GM21737 (cell line): ENCODE data around the gene SMAD4.
"Not testable (repeated sequence)": the region's sequence is repeated elsewhere in the genome, so short reads cannot be mapped to it uniquely, and the experiment has no call there.

Experiments used
- ATAC-seq: cut with Tn5 transposase; IDR thresholded peaks from one replicate; pipeline ENCODE4 v1.9.1; 2021; ENCODE audit warnings: mild to moderate bottlenecking, moderate library complexity; ENCODE audit not compliant: unreplicated experiment

SMAD4 gene

DNA sequence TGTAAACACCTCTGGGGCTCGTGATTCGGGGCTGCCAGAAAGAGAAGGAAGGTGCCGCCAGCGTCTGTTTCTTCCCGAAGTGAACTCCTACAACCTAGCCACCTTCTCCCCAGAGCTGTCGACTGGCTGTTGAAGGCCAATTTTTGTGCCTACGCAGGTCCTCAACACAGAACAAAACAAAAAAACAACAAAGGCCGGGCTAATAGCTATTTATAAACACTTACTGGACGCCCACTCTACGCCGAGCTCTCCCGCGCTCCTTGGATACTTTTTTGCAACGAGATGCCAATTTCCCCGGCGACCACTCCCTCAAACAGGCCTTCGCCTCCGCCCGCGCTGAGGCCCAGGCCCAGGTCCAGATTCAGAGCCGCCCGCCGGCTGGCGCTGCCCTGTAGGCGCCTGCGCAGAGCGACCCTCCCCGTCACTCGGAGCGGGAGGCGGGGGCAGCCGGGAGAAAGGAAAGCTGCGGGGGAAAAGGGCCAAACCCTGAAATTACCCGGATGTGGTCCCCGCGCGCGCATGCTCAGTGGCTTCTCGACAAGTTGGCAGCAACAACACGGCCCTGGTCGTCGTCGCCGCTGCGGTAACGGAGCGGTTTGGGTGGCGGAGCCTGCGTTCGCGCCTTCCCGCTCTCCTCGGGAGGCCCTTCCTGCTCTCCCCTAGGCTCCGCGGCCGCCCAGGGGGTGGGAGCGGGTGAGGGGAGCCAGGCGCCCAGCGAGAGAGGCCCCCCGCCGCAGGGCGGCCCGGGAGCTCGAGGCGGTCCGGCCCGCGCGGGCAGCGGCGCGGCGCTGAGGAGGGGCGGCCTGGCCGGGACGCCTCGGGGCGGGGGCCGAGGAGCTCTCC, at the start of gene SMAD4:
Gene SMAD4 (plus strand): TSS at position 520 of the 843 bp plus-strand sequence. CDS start 16,834 bp downstream, outside the sequence.
- ATAC-seq: peak; percentile 78

DNA sequence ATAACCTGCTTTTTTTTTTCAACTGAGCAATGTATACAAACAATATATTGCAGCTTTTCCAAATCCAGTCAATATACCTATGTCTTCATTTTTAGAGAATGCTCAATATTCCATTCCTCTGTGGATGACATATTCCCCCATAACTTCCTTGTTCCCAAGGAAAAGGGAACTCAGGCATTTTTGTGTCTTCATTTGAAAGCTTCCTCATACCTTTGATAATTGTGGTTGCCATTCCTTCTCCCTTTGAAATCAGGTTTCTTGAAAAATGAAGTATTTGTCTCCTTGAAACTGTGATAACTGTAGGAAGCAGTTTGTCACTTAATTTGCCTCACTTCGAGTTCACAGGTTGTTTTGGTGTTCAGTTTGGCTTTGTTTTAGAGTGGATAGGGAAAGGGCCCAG, 48.6 kb upstream of the SMAD4 start:
- no peak for ATAC-seq

DNA sequence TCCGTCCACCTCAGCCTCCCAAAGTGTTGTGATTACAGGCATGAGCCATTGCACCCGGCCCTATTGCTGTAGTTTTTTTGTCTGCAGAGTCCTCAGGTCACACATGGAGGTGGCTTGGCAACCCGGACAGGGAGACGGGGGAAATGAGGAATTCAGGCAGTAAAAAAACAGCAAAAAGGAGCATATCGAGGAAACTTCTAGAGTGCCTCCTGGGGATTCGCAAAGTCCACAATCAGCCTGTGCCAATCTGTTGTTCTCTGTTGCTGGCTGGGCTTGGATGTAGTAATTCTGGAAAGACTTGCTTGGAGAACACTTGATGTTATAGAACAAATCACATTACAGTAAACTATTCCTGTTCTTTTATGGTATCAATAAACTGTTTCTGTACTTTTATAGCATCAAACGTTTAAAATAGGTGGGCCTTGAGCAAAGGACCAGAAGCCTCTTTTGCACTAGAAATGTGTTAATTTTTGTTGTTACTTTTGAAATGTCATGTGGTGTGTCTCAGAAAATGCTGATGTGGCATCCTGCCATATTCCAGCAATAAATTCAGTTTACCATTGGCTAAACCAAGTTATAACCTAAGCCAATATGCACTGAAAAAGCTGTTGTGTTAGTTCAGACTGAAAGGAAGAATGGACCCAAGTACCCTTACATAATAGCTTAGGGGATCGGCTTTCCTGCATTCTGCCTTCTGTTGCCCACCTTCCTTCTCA, 47.8 kb upstream of the SMAD4 start:
- no peak for ATAC-seq

DNA sequence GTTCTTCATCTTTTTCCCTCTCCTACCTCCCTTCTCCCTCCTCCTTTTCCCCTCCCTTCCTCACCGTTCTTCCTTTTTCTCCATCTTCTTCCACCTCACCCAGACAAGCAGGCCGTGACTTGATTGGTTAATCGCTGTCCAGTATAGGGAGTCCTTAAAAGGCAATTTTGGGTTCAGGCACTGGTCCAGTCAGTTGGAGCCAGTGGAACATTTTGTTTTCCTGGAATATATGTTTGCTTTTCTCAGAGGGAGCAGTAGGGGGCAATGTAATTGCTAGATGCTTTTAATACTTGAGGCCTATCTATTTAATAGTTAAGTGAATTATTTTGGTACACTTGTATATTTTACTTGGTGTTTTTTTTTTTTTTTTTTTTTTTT, 47.2 kb upstream of the SMAD4 start:
- no peak for ATAC-seq

DNA sequence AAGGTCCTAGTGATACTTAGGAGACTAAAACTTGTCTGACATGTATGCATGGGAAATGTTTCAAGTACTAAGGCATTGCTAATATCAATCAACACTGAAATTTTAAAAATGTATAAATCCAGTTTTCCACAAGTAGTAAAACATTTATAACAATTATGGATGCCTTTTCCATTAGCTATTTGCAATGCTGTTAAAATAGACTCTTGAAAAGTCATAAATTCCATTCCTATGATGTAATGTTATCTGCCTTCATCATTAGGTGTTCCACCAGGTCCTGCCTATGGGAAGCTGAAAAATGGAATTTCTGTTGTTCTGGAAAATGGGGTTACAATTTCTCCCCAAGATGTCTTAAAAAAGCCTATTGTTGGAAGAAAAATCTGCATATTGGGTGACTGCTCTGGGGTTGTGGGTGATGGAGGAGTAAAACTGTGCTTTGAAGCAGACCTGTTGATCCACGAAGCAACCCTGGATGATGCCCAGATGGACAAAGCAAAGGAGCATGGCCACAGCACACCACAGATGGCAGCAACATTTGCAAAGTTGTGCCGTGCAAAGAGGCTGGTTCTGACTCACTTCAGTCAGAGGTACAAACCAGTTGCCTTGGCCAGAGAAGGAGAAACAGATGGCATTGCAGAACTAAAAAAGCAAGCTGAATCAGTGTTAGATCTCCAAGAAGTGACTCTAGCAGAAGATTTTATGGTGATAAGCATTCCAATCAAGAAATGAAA, 43.5 kb upstream of the SMAD4 start:
- ATAC-seq: no peak

DNA sequence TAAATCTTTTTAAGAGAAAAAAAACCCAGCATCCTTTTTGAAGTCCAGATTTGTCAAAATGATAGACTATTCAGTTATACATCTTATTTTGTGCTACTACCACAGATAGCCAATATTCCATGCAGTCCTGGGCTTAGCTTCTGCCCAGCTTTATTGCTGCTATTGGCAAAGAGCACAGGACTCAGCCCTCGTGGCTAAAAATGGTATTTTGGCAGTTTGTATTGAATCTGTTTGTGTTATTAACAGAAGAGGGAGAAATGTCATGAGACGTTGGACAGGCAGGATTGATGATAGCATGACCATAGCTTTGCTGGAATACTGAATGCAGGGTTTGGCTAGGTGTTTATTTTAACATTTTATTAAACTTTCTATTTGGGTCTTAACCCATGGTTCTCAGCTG, 42.8 kb upstream of the SMAD4 start:
- ATAC-seq: no peak

DNA sequence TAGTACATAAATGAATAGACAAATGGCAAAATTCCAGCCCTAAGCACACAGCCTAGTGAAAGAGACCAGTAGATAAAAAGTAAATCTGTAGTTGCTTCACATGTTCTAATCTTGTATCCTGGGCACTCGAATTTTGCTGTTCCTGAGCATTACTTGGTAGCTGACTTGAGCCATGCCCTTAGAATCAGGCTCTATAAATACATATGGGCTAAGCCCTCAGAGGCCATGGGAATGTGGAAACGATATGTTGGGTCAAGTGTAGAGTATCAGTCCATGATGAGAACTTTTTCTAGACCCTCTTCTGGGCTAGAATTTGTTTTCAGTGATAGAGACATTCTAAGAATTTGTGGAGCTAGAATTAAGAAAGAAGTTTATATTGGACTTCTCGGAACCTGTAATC, 40.3 kb upstream of the SMAD4 start:
- ATAC-seq: no peak

DNA sequence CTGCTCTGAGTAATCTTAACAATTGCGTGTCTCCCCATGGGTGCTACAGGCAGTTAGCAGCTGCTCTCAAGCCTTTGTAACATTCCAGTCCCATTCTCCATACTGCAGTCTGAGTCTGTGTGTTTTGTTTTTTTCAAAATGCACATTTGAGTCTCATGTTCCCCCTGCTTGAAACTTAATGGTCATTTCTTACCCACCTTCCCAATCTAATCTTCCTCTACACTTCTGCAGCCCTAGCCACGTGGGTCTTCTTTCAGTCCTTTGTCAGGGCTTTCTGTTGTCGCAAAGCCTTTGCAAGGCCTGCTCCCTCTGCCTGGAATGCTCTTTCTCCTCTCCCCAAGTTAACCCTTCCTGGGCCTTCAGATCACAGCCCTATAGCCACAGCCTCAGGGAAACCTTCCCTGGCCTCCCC, 37.7 kb upstream of the SMAD4 start:
- ATAC-seq: no peak

DNA sequence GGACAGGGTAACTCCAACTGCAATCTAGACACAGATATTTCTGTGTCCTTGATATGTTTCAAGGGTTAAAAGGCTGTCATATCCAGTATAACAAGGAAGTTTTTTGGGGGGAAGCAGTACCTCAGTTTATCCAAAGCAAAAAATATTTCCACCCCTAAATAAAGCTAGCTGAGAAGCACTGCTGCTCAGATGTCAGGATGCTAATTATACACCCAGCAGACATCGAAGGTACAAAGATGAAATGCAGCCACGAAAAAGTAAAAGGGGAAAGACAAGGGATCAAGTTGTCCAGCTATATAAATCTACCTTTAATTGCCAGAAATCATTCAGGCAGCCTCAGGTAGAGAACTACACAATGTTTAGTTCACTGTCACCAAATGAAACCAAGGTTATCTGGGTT, 36.0 kb upstream of the SMAD4 start:
- no peak for ATAC-seq

DNA sequence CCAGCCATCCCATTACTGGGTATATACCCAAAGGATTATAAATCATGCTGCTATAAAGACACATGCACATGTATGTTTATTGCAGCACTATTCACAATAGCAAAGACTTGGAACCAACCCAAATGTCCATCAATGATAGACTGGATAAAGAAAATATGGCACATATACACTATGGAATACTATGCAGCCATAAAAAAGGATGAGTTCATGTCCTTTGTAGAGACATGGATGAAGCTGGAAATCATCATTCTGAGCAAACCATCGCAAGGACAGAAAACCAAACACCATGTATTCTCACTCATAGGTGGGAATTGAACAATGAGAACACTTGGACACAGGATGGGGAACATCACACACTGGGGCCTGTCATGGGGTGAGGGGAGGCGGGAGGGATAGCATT, 26.8 kb upstream of the SMAD4 start:
- ATAC-seq: not testable (repeated sequence)

DNA sequence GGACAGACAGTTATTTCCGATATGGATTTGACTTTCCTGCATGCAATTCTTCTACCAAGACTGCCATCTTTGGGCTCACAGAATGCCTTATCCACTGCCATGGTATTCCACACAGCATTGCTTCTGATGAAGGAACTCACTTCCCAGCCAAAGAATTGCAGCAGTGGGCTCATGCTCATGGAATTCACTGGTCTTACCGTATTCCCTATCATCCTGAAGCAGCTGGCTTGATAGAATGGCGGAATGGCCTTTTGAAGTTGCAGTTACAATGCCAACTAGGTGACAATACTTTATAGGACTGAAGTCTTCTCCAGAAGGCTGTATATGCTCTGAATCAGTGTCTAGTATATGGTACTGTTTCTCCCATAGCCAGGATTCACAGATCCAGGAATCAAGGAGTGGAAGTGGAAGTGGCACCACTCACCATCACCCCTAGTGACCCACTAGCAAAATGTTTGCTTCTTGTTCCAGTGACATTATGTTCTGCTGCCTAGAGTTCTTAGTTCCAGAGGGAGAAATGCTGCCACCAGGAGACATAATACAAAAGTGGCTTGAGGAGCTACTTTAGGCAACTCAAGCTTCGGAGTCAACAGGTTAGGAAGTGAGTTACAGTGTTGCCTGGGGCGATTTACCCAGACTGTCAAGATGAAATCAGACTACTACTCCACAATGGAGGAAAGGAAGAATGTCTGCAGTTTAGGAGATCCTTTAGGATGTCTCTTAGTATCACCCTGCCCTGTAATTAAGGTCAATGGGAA, 23.8 kb upstream of the SMAD4 start:
- ATAC-seq: no peak

DNA sequence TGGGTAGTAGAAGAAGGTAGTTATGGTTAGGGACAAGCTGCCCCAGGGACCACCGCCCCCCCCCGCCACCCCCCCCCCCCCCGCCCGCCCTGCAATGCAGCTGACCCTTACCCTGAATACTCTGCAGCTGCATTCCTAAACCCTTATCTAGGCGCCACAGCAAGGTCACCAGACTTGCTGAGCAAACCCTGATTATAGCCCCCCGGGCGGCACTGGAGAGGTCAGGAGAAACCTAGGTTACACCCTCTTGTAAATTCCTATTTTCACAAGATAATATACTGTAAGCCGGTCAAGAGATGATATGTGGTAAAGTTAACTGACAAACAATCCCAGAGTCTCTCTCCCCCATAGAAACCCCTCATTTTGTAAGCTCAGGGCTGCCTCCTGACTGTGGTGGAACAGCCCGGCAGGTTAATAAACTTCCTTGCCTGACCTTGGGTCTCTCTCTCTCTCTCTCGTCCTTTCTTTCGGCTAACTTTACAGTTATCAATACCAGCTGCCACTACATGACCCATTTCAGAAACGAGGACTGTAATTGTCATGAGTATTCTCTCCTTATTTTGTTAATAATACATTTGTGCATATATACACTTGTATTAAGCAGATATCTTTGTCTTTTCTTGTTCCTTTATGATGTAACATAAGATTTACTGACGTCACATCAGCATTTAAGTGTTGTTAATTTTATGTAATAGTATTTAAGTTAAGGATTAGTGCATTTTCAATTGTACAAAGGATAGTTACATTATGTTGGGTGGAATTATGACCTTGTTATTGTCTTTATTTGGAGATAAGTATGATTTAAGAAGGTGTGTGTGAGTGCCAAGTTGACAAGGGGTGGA, 22.8 kb upstream of the SMAD4 start:
- no peak for ATAC-seq

DNA sequence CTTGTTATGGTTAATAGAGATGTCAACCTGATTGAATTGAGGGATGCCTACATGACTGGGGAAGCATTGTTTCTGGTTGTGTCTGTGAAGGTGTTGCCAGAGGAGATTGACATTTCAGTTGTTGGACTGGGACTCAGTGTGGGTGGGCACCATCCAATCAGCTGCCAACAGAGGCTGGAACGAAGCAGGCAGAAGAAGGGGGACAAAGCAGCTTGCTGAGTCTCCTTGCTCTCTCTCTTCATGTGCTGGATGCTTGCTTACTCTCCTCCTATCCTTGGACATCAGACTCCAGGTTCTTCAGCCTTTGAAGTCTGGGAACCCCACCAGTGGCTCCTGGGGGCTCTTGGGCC, 22.2 kb upstream of the SMAD4 start:
- no peak for ATAC-seq

DNA sequence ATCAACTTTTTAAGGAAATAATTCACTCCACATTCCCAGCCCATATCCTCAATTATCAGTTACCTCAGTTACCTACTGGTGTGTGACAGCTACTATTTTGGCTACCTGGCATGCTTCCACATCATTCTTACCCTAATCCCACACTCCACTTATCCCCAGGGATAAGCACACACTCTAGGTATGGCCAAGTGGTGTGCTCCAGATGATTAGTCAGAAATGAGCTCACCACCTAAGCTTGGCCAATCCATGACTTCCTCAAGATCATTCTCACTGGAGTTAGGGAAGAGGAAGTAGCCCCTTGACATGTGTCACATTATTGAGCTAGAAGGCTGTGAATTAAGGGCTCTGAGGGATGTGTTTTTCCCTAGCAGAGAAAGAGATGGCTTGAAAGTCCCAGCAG, 20.9 kb upstream of the SMAD4 start:
- no peak for ATAC-seq

DNA sequence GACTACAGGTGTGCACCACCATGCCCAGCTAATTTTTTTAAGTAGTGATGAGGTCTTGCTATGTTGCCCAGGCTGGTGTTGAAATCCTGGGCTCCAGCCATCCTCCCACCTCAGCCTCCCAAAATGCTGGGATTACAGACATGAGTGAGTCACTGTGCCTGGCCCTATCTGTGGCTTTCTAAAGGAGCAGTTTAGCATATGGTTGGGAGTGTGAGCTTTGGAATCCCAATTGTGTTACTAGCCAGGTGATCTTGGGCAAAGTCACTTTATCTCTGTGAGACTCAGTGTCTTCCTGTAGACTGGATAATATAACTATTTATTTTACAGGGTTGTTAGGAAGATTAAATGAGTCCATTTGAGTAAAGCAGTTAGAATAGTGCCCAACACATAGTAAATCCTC, 19.8 kb upstream of the SMAD4 start:
- no peak for ATAC-seq

DNA sequence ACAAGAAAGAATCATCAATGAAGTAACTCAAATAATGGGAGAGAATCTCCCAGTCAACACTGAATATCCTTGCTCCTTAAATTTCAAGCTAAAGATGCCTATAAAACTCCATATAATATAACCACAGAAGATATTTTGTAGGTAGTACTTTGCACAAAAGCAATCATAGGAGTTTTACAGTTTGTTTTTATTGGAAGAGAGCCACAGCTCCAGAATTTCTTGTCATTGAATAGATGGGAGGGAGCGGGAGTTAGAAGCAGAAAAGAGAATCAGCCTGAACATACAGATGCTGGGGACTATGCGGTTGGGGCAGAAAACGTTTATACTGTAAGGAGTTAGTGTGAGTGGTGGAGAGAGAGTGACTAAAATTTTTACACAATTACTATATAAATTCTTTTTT, 18.3 kb upstream of the SMAD4 start:
- ATAC-seq: no peak

DNA sequence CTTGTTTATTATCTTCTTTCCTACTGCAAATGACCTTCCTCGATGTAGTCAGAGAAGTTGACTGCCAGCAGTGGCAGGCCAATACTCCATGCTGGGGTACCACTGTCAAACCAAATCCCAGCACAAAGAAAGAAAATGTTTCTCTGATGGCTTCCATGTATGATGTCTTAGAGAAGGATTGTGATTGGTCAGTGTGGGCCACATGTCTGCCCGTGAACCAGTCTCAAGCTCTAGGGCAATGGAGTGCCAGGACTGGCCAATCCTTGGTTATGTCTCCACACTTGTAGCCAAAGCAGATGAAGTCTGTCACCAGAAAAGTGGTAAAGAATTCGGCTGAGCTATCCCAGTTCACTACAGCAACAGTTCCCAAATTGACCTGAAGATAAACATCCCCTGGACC, 17.6 kb upstream of the SMAD4 start:
- ATAC-seq: no peak

DNA sequence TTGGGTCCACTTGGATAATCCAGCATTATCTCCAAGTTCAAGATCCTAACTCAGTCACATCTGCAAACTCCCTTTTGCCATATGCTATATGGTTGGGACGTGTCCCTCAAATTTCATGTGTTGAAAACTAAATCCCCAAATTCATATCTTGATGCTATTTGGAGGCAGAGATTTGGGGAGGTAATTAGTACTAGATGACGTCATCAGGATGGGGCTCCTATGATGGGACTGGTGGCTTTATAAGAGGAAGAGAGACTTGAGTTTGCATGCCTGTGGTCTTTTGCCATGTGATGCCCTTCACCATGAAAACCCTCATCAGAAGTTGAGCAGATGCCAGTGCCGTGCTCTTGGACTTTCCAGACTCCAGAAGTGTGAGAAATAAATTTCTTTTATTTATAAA, 16.8 kb upstream of the SMAD4 start:
- ATAC-seq: no peak

DNA sequence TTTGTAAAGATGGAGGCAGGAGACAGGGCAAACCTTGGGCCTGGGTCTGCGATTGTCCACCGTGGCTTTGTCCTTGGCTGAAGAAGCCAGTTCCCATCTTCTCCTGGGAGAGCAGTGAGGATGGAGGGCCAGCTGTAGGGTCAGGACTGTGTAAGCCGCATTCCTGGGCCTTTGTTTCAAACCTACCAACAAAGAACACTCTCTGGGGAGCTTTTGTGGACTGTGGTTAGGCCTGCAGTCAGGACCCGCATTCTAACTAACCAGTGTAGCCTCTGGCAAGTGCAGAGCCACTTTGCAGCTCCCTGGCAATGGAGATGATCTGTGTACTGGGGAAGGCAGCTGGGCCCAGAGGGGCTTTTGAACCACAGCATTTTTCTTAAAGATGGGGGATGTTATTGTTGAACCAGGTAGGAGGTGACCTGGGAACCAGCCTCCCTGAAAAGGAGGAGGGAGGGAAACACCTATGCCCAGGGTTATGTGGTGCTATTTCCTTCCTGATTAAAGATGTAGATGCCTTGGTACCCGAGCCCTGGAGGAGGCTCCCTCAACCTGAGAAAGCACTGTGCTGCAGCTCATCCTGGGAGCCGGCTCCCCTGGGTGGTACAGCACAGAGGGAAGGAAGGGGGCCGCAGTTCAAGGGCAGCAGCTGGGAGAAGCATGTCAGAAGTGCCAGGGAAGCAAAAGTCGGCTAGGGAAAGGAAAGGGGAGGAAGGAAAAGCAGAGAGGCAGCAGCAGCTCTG, 12.7 kb upstream of the SMAD4 start:
- ATAC-seq: no peak

DNA sequence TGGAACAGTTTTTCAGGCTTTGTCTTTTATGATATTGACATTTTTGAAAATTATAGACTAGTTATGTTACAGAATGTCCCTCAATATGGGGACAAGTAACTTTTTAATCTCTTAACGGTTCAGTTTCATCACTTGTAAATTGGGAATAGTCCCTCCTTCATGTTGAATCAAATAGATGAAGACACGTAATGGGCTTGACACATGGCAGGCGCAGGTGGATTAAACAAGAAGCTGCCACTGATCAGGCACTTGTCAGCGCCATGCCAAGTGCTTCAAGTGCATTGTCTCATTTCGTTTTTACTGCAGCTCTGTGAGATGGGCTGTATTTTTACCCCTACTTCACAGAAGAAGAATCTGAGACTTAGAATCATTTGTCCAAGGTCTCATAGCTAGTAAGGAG, 9.5 kb upstream of the SMAD4 start:
- no peak for ATAC-seq
